Neural cell (in vitro differentiated cells): ENCODE results near the gene SLC47A1. TPM values are rescaled to one million over a fixed set of nuclear protein-coding genes. Genes with fewer than 3 reads are reported as not detected.

ENCODE experiments used
- H2AFZ ChIP-seq: fragments of 200-600, 300-800 bp; sonication (generic), shearing (Covaris generic); 2 replicates; pipeline ENCODE4 v1.6.0; 2014; ENCODE audit warnings: low read depth, mild to moderate bottlenecking, antibody characterized with exemption, low read length, moderate library complexity
- H3F3A ChIP-seq: fragments of 200-600 bp; shearing (Covaris generic); 2 replicates; pipeline ENCODE4 v1.6.1; 2016; ENCODE audit warnings: mild to moderate bottlenecking, moderate library complexity, mixed read lengths, antibody characterized with exemption, low read length; ENCODE audit not compliant: insufficient read depth, poor library complexity, severe bottlenecking
- H3K27ac ChIP-seq: fragments of 200-600, 300-800 bp; sonication (generic), shearing (Covaris generic); 2 replicates; pipeline ENCODE4 v1.5.1; 2014; ENCODE audit warnings: mild to moderate bottlenecking, low read length, moderate library complexity
- H3K27me3 ChIP-seq: fragments of 300-800, 200-600 bp; sonication (generic), shearing (Covaris generic); 2 replicates; pipeline ENCODE4 v1.6.0; 2014; ENCODE audit warnings: mild to moderate bottlenecking, low read depth, low read length, moderate library complexity; ENCODE audit not compliant: insufficient read depth
- H3K36me3 ChIP-seq: fragments of 300-800, 200-600 bp; sonication (generic), shearing (Covaris generic); 2 replicates; pipeline ENCODE4 v1.5.1; 2014; ENCODE audit warnings: mild to moderate bottlenecking, antibody characterized with exemption, low read length, moderate library complexity; ENCODE audit not compliant: insufficient read depth
- H3K4me2 ChIP-seq: fragments of 300-800, 200-600 bp; sonication (generic), shearing (Covaris generic); 2 replicates; pipeline ENCODE4 v1.6.0; 2014; ENCODE audit warnings: mild to moderate bottlenecking, low read length
- H3K4me3 ChIP-seq: fragments of 300-800, 200-600 bp; sonication (generic), shearing (Covaris generic); 2 replicates; pipeline ENCODE4 v1.5.1; 2014; ENCODE audit warnings: mild to moderate bottlenecking, low read length, moderate library complexity
- H3K79me2 ChIP-seq: fragments of 200-600 bp; shearing (Covaris generic); replicated peaks from 2 replicates; pipeline ENCODE4 v1.6.0; 2014; ENCODE audit warnings: mild to moderate bottlenecking, low read length, moderate library complexity; ENCODE audit not compliant: insufficient read depth
- H3K9ac ChIP-seq: fragments of 300-800, 200-600 bp; sonication (generic), shearing (Covaris generic); 2 replicates; pipeline ENCODE4 v1.6.1; 2016; ENCODE audit warnings: mild to moderate bottlenecking, low read length, mixed read lengths
- H3K9me2 ChIP-seq: fragments of 200-600 bp; shearing (Covaris generic); 2 replicates; pipeline ENCODE4 v1.6.1; 2016; ENCODE audit warnings: mild to moderate bottlenecking, low read length, mixed read lengths; ENCODE audit not compliant: insufficient read depth
- H3K9me3 ChIP-seq: fragments of 200-600, 300-800 bp; sonication (generic), shearing (Covaris generic); 2 replicates; pipeline ENCODE4 v1.6.1; 2016; ENCODE audit warnings: mild to moderate bottlenecking, mixed run types, low read length, moderate library complexity, mixed read lengths
- H4K20me1 ChIP-seq: fragments of 200-600 bp; shearing (Covaris generic); 2 replicates; pipeline ENCODE4 v1.6.1; 2016; ENCODE audit warnings: mild to moderate bottlenecking, mixed run types; ENCODE audit not compliant: insufficient read depth
- EP300 ChIP-seq: fragments of 450-650 bp; conservative IDR thresholded peaks from 2 replicates; pipeline ENCODE4 v1.6.1; 2014; ENCODE audit warnings: antibody characterized with exemption, mild to moderate bottlenecking, moderate library complexity; ENCODE audit not compliant: poor library complexity, severe bottlenecking
- EZH2 ChIP-seq: fragments of 200-600, 300-800 bp; shearing (Covaris generic), sonication (generic); IDR thresholded peaks from 2 replicates; pipeline ENCODE4 v1.6.1; 2014; ENCODE audit warnings: antibody characterized with exemption, low read length, borderline replicate concordance, mild to moderate bottlenecking; ENCODE audit not compliant: insufficient read depth, poor library complexity, severe bottlenecking
- MXI1 ChIP-seq: fragments of 450-650 bp; conservative IDR thresholded peaks from 2 replicates; pipeline ENCODE4 v1.6.1; 2014; ENCODE audit warnings: antibody characterized with exemption, mild to moderate bottlenecking; ENCODE audit not compliant: poor library complexity, severe bottlenecking
- POLR2AphosphoS5 ChIP-seq: IDR thresholded peaks from 2 replicates; pipeline ENCODE4 v1.6.1; 2012
- RAD21 ChIP-seq: fragments of 450-650 bp; conservative IDR thresholded peaks from 2 replicates; pipeline ENCODE4 v1.6.1; 2014; ENCODE audit warnings: antibody characterized with exemption, mild to moderate bottlenecking, moderate library complexity
- SMC3 ChIP-seq: fragments of 450-650 bp; conservative IDR thresholded peaks from 2 replicates; pipeline ENCODE4 v1.6.1; 2014; ENCODE audit warnings: antibody characterized with exemption, mild to moderate bottlenecking, moderate library complexity; ENCODE audit not compliant: poor library complexity
- TAF1 ChIP-seq: IDR thresholded peaks from 2 replicates; pipeline ENCODE4 v1.6.1; 2012; ENCODE audit warnings: low read depth
- polyA plus RNA-seq: library from polyadenylated mRNA; depleted of rRNA; stranded (reverse); fragments of >200 nt; gene quantifications from 2 replicates; pipeline ENCODE4 v1.2.3, GENCODE V29; 2014
- TF ChIP-seq, protein P1 (sequence below): fragments of 450-650 bp; IDR thresholded peaks from 2 replicates; pipeline ENCODE4 v1.5.1; 2014; ENCODE audit warnings: antibody characterized with exemption, mild to moderate bottlenecking, moderate library complexity; ENCODE audit not compliant: poor library complexity, severe bottlenecking
- TF ChIP-seq, protein P2 (sequence below): IDR thresholded peaks from 2 replicates; pipeline ENCODE4 v1.6.1; 2012; ENCODE audit warnings: borderline replicate concordance

The SLC47A1 gene
- polyA plus RNA-seq, 1 donor from 2014 or later: not detected

DNA sequence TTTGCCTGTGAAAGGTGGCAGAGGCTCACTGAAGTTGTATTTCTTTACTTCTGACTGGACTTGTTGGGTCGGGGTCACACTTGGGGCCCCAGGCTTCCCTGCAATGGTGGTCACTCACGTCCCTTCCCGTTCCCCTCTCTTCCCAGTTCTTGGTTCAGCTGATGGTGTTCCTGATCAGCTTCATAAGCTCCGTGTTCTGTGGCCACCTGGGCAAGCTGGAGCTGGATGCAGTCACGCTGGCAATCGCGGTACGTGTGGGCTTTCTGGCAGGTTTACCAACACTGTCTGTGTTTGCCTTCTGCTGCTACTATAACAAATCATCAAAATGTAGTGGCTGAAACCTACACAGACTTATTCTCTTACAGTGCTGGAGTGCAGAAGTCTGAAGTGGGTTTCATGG, 8.6 kb downstream of the SLC47A1 start:
- Histone ChIP-seq H3K9ac (no peak overlapping the region), H3K79me2 (no peaks in the 10 kb centered on the region), H4K20me1 (no peaks in the 10 kb centered on the region), H3K27ac (no peak overlapping the region), H3K4me2 (no peak overlapping the region), H3F3A (no peaks in the 10 kb centered on the region), H3K27me3 (no peaks in the 10 kb centered on the region), H3K36me3 (no peaks in the 10 kb centered on the region), H3K4me3 (no peak overlapping the region), H3K9me2 (no peaks in the 10 kb centered on the region), H3K9me3 (no peaks in the 10 kb centered on the region), H2AFZ (no peak overlapping the region)
- no peak for TF ChIP-seq RAD21
- TF ChIP-seq EP300: no peak

DNA sequence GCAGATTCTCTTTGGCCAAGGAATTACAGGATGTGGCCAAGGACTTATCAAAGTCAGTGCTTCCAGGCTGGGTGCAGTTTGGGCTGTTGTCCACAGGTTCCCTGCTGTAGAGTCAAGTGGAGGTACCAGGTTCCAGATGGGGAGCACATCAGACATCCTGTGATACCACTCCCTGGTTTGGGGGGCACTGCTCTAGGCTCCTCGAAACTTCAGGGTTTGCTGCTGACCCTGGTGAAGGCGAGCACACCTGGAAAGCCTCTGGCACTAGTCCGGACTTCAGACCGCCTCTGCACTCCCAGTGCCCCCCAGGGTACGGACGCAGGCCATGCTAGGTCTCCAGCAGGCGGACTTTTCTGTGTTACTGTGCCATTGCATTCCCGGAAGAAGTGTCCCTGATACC, 10.7 kb downstream of the SLC47A1 start:
- H3K9me2 ChIP-seq: no peaks in the 10 kb centered on the region
- H3K79me2 ChIP-seq: no peaks in the 10 kb centered on the region
- no peaks in the 10 kb centered on the region for H4K20me1 ChIP-seq
- H3K4me2 ChIP-seq: no peak overlapping the region
- no peaks in the 10 kb centered on the region for H3K36me3 ChIP-seq
- H3K4me3 ChIP-seq: no peak overlapping the region
- no peak overlapping the region for H2AFZ ChIP-seq
- no peaks in the 10 kb centered on the region for H3K27me3 ChIP-seq
- H3K9me3 ChIP-seq: no peaks in the 10 kb centered on the region
- no peaks in the 10 kb centered on the region for H3F3A ChIP-seq
- H3K9ac ChIP-seq: no peak overlapping the region
- TF ChIP-seq EP300: no peak
- TF ChIP-seq TAF1: no peak
- no peak for TF ChIP-seq EZH2
- TF ChIP-seq, protein P1, sequence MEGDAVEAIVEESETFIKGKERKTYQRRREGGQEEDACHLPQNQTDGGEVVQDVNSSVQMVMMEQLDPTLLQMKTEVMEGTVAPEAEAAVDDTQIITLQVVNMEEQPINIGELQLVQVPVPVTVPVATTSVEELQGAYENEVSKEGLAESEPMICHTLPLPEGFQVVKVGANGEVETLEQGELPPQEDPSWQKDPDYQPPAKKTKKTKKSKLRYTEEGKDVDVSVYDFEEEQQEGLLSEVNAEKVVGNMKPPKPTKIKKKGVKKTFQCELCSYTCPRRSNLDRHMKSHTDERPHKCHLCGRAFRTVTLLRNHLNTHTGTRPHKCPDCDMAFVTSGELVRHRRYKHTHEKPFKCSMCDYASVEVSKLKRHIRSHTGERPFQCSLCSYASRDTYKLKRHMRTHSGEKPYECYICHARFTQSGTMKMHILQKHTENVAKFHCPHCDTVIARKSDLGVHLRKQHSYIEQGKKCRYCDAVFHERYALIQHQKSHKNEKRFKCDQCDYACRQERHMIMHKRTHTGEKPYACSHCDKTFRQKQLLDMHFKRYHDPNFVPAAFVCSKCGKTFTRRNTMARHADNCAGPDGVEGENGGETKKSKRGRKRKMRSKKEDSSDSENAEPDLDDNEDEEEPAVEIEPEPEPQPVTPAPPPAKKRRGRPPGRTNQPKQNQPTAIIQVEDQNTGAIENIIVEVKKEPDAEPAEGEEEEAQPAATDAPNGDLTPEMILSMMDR: no peak
- no peak for TF ChIP-seq SMC3
- TF ChIP-seq, protein P2, sequence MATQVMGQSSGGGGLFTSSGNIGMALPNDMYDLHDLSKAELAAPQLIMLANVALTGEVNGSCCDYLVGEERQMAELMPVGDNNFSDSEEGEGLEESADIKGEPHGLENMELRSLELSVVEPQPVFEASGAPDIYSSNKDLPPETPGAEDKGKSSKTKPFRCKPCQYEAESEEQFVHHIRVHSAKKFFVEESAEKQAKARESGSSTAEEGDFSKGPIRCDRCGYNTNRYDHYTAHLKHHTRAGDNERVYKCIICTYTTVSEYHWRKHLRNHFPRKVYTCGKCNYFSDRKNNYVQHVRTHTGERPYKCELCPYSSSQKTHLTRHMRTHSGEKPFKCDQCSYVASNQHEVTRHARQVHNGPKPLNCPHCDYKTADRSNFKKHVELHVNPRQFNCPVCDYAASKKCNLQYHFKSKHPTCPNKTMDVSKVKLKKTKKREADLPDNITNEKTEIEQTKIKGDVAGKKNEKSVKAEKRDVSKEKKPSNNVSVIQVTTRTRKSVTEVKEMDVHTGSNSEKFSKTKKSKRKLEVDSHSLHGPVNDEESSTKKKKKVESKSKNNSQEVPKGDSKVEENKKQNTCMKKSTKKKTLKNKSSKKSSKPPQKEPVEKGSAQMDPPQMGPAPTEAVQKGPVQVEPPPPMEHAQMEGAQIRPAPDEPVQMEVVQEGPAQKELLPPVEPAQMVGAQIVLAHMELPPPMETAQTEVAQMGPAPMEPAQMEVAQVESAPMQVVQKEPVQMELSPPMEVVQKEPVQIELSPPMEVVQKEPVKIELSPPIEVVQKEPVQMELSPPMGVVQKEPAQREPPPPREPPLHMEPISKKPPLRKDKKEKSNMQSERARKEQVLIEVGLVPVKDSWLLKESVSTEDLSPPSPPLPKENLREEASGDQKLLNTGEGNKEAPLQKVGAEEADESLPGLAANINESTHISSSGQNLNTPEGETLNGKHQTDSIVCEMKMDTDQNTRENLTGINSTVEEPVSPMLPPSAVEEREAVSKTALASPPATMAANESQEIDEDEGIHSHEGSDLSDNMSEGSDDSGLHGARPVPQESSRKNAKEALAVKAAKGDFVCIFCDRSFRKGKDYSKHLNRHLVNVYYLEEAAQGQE: no peak
- TF ChIP-seq MXI1: no peak
- no peak for TF ChIP-seq RAD21
- TF ChIP-seq POLR2AphosphoS5: no peak
- no peak overlapping the region for H3K27ac ChIP-seq
